HEK293 (cell line): Measurements from ENCODE around the gene C21orf58.

Experiments used
- CTCF ChIA-PET: fragments of 350-600 bp; formaldehyde crosslinking; extraction: SDS; loops from one replicate; lab custom pipeline; 2021; ENCODE audit warnings: antibody characterized with exemption; lab: Yijun Ruan, JAX
- POLR2A ChIA-PET: fragments of 300-600 bp; formaldehyde crosslinking; extraction: SDS; loops from one replicate; lab custom pipeline; 2020; ENCODE audit warnings: antibody characterized with exemption, inconsistent platforms; lab: Yijun Ruan, JAX
- H3K27ac ChIP-seq: fragments of 200-500 bp; sonication (Bioruptor generic); 2 replicates; pipeline ENCODE4 v1.5.1; 2014; ENCODE audit warnings: low read depth, low read length, control low read depth, inconsistent platforms; ENCODE audit errors: extremely low read depth
- H3K36me3 ChIP-seq, 2 experiments: fragments of 200-500 bp in 1 of 2; sonication (Bioruptor generic) in 1 of 2; 1 replicate in 1 of 2; 2 replicates in 1 of 2; pipeline ENCODE4 v1.5.1; 2014 to 2017; ENCODE audit warnings: inconsistent platforms in 2 of 2, low read length in 2 of 2; ENCODE audit not compliant: control insufficient read depth in 2 of 2, insufficient read depth in 1 of 2
- H3K4me1 ChIP-seq: fragments of 200-500 bp; sonication (Bioruptor generic); 2 replicates; pipeline ENCODE4 v1.5.1; 2014; ENCODE audit warnings: mild to moderate bottlenecking, low read length, inconsistent platforms; ENCODE audit not compliant: control insufficient read depth, insufficient read depth
- H3K4me3 ChIP-seq: 2 replicates; pipeline ENCODE4 v1.5.1; 2011; ENCODE audit warnings: low read depth, mild to moderate bottlenecking, control low read depth, low read length, moderate library complexity
- H3K9me3 ChIP-seq: fragments of 200-500 bp; sonication (Bioruptor generic); 2 replicates; pipeline ENCODE4 v1.5.1; 2014; ENCODE audit warnings: low read depth, low read length, inconsistent platforms; ENCODE audit not compliant: control insufficient read depth, insufficient read depth
- BCL11B ChIP-seq: fragments of 450-650 bp; formaldehyde crosslinking; IDR thresholded peaks from 2 replicates; pipeline ENCODE4 v1.5.1; 2016; ENCODE audit warnings: low read depth, missing biosample characterization, missing genetic modification characterization
- IKZF3 ChIP-seq: fragments of 450-650 bp; IDR thresholded peaks from 2 replicates; pipeline ENCODE4 v1.5.0; 2018; ENCODE audit warnings: missing biosample characterization, mild to moderate bottlenecking, missing genetic modification characterization, moderate library complexity
- KLF7 ChIP-seq: fragments of 450-650 bp; formaldehyde crosslinking; IDR thresholded peaks from 2 replicates; pipeline ENCODE4 v1.5.1; 2016; ENCODE audit warnings: missing biosample characterization, missing genetic modification characterization, borderline replicate concordance
- KLF8 ChIP-seq: fragments of 450-650 bp; formaldehyde crosslinking; IDR thresholded peaks from 2 replicates; pipeline ENCODE4 v1.5.1; 2016; ENCODE audit warnings: missing biosample characterization, missing genetic modification characterization
- PRDM4 ChIP-seq: fragments of 450-650 bp; formaldehyde crosslinking; IDR thresholded peaks from 2 replicates; pipeline ENCODE4 v1.5.1; 2017; ENCODE audit warnings: missing biosample characterization, missing genetic modification characterization
- REPIN1 ChIP-seq: fragments of 450-650 bp; formaldehyde crosslinking; IDR thresholded peaks from 2 replicates; pipeline ENCODE4 v1.5.1; 2017; ENCODE audit warnings: missing biosample characterization, missing genetic modification characterization, low read depth
- ZBTB48 ChIP-seq: fragments of 450-650 bp; formaldehyde crosslinking; IDR thresholded peaks from 2 replicates; pipeline ENCODE4 v1.5.1; 2016; ENCODE audit warnings: missing biosample characterization, missing genetic modification characterization
- ZBTB6 ChIP-seq: fragments of 450-650 bp; formaldehyde crosslinking; IDR thresholded peaks from 2 replicates; pipeline ENCODE4 v1.5.1; 2017; ENCODE audit warnings: missing biosample characterization, missing genetic modification characterization
- ZBTB7A ChIP-seq: fragments of 450-650 bp; formaldehyde crosslinking; IDR thresholded peaks from 2 replicates; pipeline ENCODE4 v1.5.1; 2016; ENCODE audit warnings: low read depth, missing biosample characterization, missing genetic modification characterization
- ZFP37 ChIP-seq: fragments of 450-650 bp; formaldehyde crosslinking; IDR thresholded peaks from 2 replicates; pipeline ENCODE4 v1.5.1; 2016; ENCODE audit warnings: missing biosample characterization, missing genetic modification characterization
- ZNF112 ChIP-seq: fragments of 450-650 bp; formaldehyde crosslinking; IDR thresholded peaks from 2 replicates; pipeline ENCODE4 v1.5.0; 2017; ENCODE audit warnings: missing biosample characterization, missing genetic modification characterization
- ZNF148 ChIP-seq: fragments of 450-650 bp; formaldehyde crosslinking; IDR thresholded peaks from 2 replicates; pipeline ENCODE4 v1.5.0; 2017; ENCODE audit warnings: missing biosample characterization, missing genetic modification characterization, borderline replicate concordance
- ZNF169 ChIP-seq: fragments of 450-650 bp; formaldehyde crosslinking; IDR thresholded peaks from 2 replicates; pipeline ENCODE4 v1.5.1; 2016; ENCODE audit warnings: missing biosample characterization, missing genetic modification characterization
- ZNF184 ChIP-seq: fragments of 450-650 bp; IDR thresholded peaks from 2 replicates; pipeline ENCODE4 v1.5.1; 2018; ENCODE audit warnings: missing biosample characterization, mild to moderate bottlenecking, missing genetic modification characterization
- ZNF2 ChIP-seq: fragments of 450-650 bp; formaldehyde crosslinking; IDR thresholded peaks from 2 replicates; pipeline ENCODE4 v1.5.1; 2016; ENCODE audit warnings: missing biosample characterization, missing genetic modification characterization
- ZNF223 ChIP-seq: fragments of 450-650 bp; formaldehyde crosslinking; IDR thresholded peaks from 2 replicates; pipeline ENCODE4 v1.5.1; 2016; ENCODE audit warnings: missing biosample characterization, missing genetic modification characterization
- ZNF274 ChIP-seq, 2 experiments: fragments of 200-500 bp in 1 of 2; fragments of 450-650 bp in 1 of 2; sonication (Bioruptor generic) in 1 of 2; formaldehyde crosslinking in 1 of 2; IDR thresholded peaks; 2 replicates each; pipeline versions ENCODE4 v1.5.1 to v1.6.1; 2014 to 2016; ENCODE audit warnings: borderline replicate concordance in 1 of 2, inconsistent platforms in 1 of 2, low read length in 1 of 2, missing biosample characterization in 1 of 2, missing genetic modification characterization in 1 of 2
- ZNF561 ChIP-seq: fragments of 450-650 bp; IDR thresholded peaks from 2 replicates; pipeline ENCODE4 v1.5.1; 2018; ENCODE audit warnings: missing biosample characterization, missing genetic modification characterization, borderline replicate concordance
- ZNF629 ChIP-seq: fragments of 450-650 bp; formaldehyde crosslinking; IDR thresholded peaks from 2 replicates; pipeline ENCODE4 v1.5.1; 2017; ENCODE audit warnings: missing biosample characterization, missing genetic modification characterization
- ZNF654 ChIP-seq: fragments of 450-650 bp; formaldehyde crosslinking; IDR thresholded peaks from 2 replicates; pipeline ENCODE4 v1.5.1; 2016; ENCODE audit warnings: low read depth, missing biosample characterization, missing genetic modification characterization
- ZNF692 ChIP-seq: fragments of 450-650 bp; formaldehyde crosslinking; IDR thresholded peaks from 2 replicates; pipeline ENCODE4 v1.5.1; 2016; ENCODE audit warnings: missing biosample characterization, missing genetic modification characterization
- ZNF776 ChIP-seq: fragments of 450-650 bp; formaldehyde crosslinking; IDR thresholded peaks from 2 replicates; pipeline ENCODE4 v1.5.0; 2017; ENCODE audit warnings: missing biosample characterization, missing genetic modification characterization, borderline replicate concordance
- ZNF791 ChIP-seq: fragments of 450-650 bp; formaldehyde crosslinking; IDR thresholded peaks from 2 replicates; pipeline ENCODE4 v1.5.1; 2016; ENCODE audit warnings: missing biosample characterization, missing genetic modification characterization
- ZSCAN30 ChIP-seq: fragments of 450-650 bp; IDR thresholded peaks from 2 replicates; pipeline ENCODE4 v1.5.1; 2018; ENCODE audit warnings: missing biosample characterization, mild to moderate bottlenecking, missing genetic modification characterization, moderate library complexity
- ZSCAN5A ChIP-seq: fragments of 450-650 bp; formaldehyde crosslinking; IDR thresholded peaks from 2 replicates; pipeline ENCODE4 v1.5.1; 2016; ENCODE audit warnings: missing biosample characterization, missing genetic modification characterization

The C21orf58 gene

GRCh38 chr21:46324390-46325072 lies 861 bp upstream of the C21orf58 start (continued):
- TF ChIP-seq ZBTB6, result peak; percentile 92
- TF ChIP-seq PRDM4, result no peak
- TF ChIP-seq ZNF148 (tag by site-specific recombination), result no peak
- peak; percentile 92 for TF ChIP-seq KLF8 (tag by site-specific recombination)
- peak; percentile 63; the same call in 1 of the 2 replicates for TF ChIP-seq ZNF184
- TF ChIP-seq IKZF3 (tag by site-specific recombination), result peak; percentile 96
- TF ChIP-seq ZSCAN5A (tag by site-specific recombination), result peak; percentile 90
- TF ChIP-seq ZNF692 (tag by site-specific recombination), result peak; percentile 57
- no peak for TF ChIP-seq ZNF776
- TF ChIP-seq ZNF629 (tag by site-specific recombination), result peak; percentile 1
- no peak for TF ChIP-seq ZNF169 (tag by site-specific recombination)
- TF ChIP-seq ZBTB7A (tag by site-specific recombination), result peak; percentile 78; the same call in 1 of the 2 replicates

GRCh38 chr21:46323227-46323709 lies 402 bp downstream of the C21orf58 start:
- peaks cover 19% of the 10 kb centered on the region for H3K4me1 ChIP-seq
- CTCF ChIA-PET, result interaction anchor here (0.7 to 1.0 kb wide), 3 partner anchors 38 to 317 kb away, joined by 3 to 4 read pairs (median 3); partner anchors contain the start of genes MCM3AP and YBEY
- POLR2A ChIA-PET, result interaction anchor here (0.6 to 1.6 kb wide), 9 partner anchors 9 to 312 kb away, joined by 3 to 6 read pairs (median 4); partner anchors contain the start of gene PRMT2
- TF ChIP-seq ZSCAN30 (peak; percentile 90; the same call in 1 of the 2 replicates), ZNF654 (tag by site-specific recombination) (no peak), BCL11B (tag by site-specific recombination) (peak; percentile 46; the same call in 1 of the 2 replicates), ZNF112 (tag by site-specific recombination) (no peak), ZBTB48 (peak; percentile 88; the same call in 1 of the 2 replicates), ZNF223 (no peak), ZNF791 (tag by site-specific recombination) (no peak), ZNF692 (tag by site-specific recombination) (peak; percentile 9), ZNF2 (tag by site-specific recombination) (no peak; the same call in 1 of the 2 replicates), KLF7 (tag by site-specific recombination) (no peak), ZNF274 (IDR thresholded peaks at IDR 0.05; ENCODE audit: low read length) (no peak), ZNF274 (tag by site-specific recombination; IDR thresholded peaks at IDR 0.05; ENCODE audit: borderline replicate concordance) (no peak), REPIN1 (tag by site-specific recombination) (peak; percentile 76; the same call in 1 of the 2 replicates), ZFP37 (tag by site-specific recombination) (peak; percentile 77), ZNF561 (tag by site-specific recombination) (0 out of 2 replicates have a peak, but pooled peaks have one; percentile 52)

More at GRCh38 chr21:46323227-46323709, 402 bp downstream of the C21orf58 start:
- Histone ChIP-seq H3K36me3 (peaks cover 27 to 38% of the 10 kb centered on the region in 2 experiments; a peak in 2 of 3 replicates), H3K4me3 (peak overlapping the region; percentile 63), H3K27ac (peak overlapping the region; percentile 90), H3K9me3 (no peaks in the 10 kb centered on the region)
